Measurements from ENCODE around the gene MED13L.

DNA sequence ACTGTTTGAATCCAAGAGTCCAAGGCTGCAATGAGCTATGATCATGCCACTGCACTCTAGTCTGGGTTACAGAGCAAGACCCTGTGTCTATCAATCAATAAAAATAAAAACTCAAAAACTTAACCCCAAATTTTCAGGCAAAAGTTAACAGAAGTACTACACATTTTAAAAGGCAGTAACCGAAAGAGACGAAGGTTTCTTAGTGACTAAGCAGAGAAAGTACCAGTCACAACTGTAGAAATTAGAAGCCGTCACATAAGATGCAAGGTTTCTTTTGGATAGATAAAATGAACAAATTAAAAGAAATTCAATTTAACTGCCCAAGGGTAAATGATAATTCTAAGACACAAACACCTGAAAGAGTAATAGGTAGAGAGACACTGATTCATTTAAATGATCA is 103.5 kb downstream of the MED13L start:
- TF ChIP-seq, protein P1, sequence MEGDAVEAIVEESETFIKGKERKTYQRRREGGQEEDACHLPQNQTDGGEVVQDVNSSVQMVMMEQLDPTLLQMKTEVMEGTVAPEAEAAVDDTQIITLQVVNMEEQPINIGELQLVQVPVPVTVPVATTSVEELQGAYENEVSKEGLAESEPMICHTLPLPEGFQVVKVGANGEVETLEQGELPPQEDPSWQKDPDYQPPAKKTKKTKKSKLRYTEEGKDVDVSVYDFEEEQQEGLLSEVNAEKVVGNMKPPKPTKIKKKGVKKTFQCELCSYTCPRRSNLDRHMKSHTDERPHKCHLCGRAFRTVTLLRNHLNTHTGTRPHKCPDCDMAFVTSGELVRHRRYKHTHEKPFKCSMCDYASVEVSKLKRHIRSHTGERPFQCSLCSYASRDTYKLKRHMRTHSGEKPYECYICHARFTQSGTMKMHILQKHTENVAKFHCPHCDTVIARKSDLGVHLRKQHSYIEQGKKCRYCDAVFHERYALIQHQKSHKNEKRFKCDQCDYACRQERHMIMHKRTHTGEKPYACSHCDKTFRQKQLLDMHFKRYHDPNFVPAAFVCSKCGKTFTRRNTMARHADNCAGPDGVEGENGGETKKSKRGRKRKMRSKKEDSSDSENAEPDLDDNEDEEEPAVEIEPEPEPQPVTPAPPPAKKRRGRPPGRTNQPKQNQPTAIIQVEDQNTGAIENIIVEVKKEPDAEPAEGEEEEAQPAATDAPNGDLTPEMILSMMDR (IDR thresholded peaks at IDR 0.05) = no peak
- TF ChIP-seq POLR2A (IDR thresholded peaks at IDR 0.05) = no peak
